ENCODE data around the gene CDC40. TPM values are rescaled to one million over a fixed set of nuclear protein-coding genes. Genes with fewer than 3 reads are reported as not detected.

CDC40 gene
- total RNA-seq (2022; extraction: Qiagen RNA extraction; ENCODE audit: low read depth): 6.3 to 10.5 TPM (median 9.9 TPM) in 5 replicates

DNA sequence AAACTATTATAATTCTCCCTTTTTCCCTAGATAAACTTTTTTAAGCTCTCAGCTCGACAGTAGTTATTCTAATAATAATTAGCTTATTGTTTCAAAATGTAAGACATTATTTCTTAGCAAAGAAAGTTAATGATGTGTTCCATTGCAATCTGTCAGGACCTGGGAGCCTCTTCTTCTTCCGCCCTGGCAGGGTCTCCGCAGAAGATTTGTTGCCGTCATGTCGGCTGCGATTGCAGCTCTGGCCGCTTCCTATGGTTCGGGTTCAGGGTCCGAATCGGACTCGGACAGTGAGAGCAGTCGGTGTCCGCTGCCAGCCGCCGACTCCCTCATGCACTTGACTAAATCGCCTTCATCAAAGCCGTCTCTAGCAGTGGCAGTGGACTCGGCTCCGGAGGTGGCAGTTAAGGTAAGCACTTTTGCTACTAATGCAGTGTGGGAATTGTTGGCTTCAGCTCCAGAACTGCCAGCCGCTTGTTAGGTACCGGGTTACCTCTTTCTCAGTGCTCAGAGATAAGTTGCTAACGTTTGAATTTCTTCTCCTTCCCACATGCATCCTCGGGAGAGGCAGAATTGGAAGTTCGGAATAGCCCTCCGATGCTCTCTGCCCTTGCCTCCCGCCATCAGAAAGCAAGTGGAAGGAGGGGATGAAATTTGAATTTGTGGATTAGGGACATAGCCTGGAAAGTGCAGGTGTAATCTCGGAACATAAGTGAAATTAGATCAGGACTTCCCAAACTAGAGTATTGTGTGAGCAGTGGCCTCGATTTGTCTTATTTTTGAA is at the start of gene CDC40:
CDC40 (plus strand) TSS at position 200 of the 781 bp plus-strand sequence; CDS start at position 218, 18 bp downstream.

GRCh38 chr6:110179406-110180227 is 610 bp upstream of the CDC40 start, which contains the start of gene WASF1:
Gene WASF1 (minus strand): TSS chr6:110179670. CDS start chr6:110127601, 52,069 bp downstream.

Other genes with a start within 250 kb of the CDC40 start
- not detected in 5 replicates for gene GPR6, start 202.1 kb upstream of the CDC40 start, total RNA-seq (2022; extraction: Qiagen RNA extraction; ENCODE audit: low read depth)
- gene WASF1, start 757 bp upstream of the CDC40 start, total RNA-seq (2022; extraction: Qiagen RNA extraction; ENCODE audit: low read depth): 7.3 to 14.4 TPM (median 12.1 TPM) in 5 replicates
- gene METTL24, start 177.9 kb downstream of the CDC40 start, total RNA-seq (2022; extraction: Qiagen RNA extraction; ENCODE audit: low read depth): not detected in 5 replicates
- 0.07 to 0.12 TPM (median 0.09 TPM) in 3 of 5 replicates, not detected in the others for gene DDO, start 235.1 kb downstream of the CDC40 start, total RNA-seq (2022; extraction: Qiagen RNA extraction; ENCODE audit: low read depth)